Activated CD4-positive, alpha-beta T cell treated with anti-CD3 and anti-CD28 coated beads for 1 hour (primary cell): ENCODE measurements around the gene TMEM161A.
"Not testable (repeated sequence)": the region's sequence is repeated elsewhere in the genome, so short reads cannot be mapped to it uniquely, and the experiment has no call there.

Source experiments
- DNase-seq: peaks from one replicate; pipeline ENCODE4 v3.0.0-alpha.2; 2020

Gene TMEM161A

DNA sequence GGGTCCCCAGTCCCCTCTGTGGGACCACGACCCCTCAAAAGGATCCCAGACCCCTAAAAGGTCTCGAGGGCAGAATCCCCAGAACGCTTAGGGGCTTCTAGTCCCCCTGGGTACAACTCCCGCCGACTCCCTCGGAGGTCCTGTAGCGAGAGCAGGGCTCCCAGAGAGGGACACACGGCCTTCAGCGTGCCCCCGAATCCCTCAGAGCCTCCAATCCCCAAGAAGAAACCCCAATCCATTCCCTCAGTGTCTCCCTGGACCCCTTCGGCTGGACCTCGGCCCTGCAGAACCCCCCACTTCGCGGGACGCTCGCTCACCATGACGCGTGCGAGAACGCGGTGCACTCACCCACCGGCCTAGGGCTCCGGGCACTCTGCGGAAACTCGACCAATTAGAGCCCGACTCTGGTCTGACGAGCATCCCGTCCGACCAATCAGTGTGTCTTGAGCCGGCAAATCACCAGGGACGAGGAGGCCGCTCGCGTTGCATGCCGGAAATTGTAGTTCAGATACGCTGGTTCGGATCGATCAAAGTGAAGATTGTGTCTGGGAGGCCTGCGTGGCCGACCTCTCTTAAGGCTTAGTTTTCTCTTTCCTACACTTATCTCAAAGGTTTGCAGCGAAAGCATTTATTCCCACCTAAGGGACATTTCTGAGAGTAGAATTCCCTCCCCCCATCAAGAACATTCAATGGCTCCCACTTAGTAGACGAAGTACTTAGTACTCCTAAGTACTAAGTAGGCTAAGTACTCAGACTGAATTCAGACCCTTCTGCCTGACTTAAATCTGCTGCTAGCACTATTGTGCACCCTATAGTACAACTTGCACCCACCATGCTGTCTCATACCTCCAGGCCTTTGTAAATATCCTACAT is at the start of gene TMEM161A:
Gene TMEM161A (minus strand): TSS at position 370 of the 873 bp plus-strand sequence. CDS start 50 bp downstream, at position 320.
- peak; percentile 92 for DNase-seq

DNA sequence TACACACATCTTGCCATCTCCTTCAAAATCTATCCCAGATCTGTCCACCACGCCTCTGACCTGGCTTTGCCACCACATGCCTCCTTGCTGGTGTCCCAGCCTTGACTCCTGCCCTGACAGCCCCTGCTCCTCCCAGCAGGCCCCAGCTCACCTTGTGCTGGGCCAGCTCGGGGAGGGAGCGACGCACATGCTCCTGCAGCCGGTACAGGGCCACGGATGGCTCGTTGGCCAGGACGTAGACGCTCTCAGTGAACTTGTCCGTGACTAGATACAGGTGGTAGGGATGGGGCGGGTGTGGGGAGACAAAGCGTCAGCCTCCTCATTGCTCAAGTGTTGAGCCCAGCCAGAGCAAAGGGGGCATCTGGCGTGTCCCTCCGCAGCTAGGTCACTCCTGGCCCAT is 48.5 kb upstream of the TMEM161A start:
- DNase-seq: no peak

DNA sequence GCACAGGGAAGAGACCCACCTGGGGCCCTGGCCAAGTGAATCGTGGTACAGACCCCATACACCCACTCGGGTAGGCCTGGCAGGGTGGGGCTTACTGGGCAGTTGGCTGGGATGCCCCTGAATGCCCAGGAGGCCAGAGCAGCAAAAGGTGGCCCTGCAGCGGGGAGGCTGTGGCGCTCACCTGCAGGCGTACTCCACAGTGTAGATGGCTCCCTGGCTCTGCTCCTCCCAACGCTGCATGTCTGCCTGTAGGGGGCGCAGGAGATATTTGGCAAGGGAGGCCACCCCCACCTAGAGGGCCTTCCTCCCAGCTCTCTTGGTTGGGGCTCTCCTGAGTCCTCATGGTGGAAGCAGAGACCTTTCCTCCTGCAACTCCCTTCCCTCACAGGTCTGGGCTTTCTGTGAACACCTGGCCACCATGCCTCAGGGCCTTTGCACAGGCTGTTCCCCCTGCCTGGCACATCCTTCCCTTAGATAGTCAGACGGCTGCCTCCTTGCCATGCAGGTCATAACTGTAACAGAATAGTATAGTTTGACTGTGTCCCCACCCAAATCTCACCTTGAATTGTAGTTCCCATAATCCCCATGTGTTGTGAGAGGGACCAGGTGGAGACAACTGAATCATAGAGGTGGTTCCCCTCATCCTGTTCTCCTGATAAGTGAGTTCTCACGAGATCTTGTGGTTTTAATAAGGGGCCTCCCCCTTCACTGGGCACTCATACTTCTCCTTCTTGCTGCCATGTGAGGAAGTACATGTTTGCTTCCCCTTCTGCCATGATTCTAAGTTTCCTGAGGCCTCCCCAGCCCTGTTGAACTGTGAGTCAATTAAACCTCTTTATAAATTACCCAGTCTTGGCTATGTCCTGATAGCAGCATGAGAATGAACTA is 47.8 kb upstream of the TMEM161A start:
- peak; percentile 38 for DNase-seq

DNA sequence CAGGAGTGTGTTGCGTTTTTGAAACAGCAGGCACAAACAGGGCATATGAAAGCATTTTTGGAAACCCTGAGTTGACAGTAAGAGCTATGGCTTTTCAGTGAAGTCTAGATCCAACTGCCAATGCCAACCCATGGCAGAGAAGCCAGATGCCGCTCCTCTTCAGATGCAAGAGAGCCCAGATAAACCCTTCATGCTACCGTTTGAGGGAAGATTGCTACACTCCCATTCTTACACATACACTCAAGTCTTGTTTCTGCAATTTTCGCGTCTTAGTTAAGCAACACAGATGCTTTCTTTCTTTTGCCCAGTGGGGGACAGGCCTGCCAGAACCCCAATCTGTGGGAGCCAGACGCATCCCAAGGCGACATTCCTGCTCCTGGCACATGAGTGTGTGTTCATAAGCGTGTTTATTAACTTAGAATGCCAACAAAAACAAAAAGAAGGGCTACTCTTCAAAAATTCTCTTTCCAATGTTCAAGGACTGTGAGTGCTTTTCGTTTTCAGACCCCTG is 43.3 kb upstream of the TMEM161A start:
- DNase-seq: no peak

DNA sequence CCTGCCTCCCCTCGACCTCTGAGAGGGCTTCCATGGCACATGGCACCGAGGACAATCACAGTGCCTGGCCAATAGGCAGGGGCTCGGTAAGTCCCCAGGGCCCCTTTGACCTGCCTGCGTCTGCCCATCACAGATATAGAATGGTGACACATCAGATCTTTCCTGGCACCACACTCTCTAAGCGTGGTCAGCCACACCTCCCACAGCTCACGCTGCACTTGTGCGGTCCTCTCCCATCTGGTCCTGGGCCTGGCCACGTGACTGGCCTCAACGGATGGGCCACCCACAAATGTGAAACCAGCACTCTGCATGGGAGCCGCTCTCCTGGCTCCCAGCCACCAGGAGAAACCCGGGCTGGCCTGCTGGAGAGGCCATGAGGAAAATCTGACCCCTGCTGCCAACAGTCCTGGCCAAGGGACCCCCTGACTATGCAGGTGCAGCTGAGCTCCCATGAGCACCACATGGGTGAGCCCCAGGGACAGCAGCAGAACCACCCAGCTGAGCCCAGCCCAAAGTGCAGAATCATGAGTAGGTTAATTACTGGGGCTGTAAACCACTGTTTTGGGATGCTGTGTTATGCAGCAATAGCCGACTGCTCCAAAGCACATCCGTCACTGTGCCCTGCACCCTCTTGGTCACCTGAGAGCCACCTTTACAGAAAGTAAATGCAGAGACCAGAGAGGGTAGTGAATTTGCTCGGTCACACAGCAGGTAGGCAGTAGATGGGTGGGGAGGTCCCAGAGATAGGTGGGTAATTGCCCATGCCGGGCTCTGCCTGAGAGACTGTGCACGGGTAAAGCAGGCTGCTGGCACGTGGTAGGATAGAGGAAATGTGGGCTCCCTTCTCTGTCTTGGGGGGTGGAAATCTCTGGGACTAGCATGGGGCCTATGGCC is 41.5 kb upstream of the TMEM161A start:
- DNase-seq: no peak

DNA sequence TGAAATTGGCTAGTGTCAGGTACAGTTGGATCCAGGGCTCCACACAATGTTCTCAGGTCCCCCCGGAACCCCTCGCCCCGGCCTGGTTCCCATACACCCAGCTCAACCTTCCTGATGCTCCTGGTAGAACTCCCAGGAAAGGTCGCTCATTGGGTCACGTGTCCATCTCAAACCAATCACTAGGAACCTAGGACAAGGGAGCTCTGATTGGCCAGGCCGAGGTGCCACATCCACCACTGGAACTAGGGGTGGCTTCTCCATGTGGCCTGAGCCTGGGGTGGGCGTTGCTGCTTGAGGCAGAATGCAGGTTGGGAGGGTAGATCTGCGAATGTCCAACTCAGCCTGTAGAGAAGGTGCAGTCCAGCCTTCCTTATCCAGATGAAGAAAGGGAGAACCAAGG is 38.7 kb upstream of the TMEM161A start:
- no peak for DNase-seq

DNA sequence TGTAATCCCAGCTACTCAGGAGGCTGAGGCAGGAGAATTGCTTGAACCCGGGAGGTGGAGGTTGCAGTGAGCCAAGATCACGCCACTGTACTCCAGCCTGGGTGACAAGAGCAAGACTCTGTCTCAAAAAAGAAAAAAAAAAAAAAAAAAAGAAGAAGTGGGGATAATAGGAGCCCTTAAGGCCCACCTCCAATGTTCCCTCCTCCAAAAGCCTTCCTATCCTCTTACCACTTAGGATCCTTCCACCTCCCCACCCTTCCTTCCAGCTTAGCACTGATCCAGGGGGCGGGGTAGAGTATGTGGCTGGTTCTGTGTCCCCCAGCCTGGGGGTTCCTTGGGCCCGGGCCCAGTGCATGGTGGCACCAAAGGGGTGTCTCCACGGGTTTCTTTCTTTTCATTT is 35.0 kb upstream of the TMEM161A start:
- not testable (repeated sequence) for DNase-seq

DNA sequence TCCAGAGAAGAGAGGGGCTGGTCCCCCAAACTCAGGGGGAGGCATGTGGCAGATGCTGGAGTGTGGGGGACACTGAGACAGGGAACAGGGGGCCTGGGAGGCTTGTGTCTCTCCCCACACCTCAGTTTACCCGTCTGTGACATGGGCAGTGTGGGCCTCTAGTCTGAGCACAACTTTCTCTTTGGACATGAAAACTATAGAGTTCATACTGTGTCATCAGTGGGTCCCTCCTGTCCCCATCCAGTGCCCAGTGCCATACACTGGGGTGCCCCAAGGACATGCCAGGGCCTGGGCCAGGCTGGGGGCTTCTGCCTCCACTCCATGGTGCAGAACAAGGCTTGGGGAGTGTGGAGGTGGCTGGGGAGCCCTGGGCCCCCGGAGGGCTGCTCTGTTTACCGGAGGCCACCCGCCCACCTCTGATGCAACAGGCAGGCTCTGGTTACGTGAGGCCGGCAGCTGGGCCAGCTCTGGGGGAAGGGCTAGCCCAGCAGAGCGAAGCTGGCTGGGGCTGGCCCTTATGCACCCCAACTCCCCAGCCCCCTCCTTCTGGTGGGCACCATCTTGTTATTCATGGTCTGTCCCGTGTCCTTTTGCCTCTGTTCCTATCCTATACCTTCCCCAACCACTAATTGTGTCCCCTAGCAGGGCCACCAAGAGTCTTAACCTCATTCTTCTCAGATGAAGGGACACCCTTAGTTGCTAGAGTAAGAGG is 33.7 kb upstream of the TMEM161A start:
- DNase-seq: no peak

DNA sequence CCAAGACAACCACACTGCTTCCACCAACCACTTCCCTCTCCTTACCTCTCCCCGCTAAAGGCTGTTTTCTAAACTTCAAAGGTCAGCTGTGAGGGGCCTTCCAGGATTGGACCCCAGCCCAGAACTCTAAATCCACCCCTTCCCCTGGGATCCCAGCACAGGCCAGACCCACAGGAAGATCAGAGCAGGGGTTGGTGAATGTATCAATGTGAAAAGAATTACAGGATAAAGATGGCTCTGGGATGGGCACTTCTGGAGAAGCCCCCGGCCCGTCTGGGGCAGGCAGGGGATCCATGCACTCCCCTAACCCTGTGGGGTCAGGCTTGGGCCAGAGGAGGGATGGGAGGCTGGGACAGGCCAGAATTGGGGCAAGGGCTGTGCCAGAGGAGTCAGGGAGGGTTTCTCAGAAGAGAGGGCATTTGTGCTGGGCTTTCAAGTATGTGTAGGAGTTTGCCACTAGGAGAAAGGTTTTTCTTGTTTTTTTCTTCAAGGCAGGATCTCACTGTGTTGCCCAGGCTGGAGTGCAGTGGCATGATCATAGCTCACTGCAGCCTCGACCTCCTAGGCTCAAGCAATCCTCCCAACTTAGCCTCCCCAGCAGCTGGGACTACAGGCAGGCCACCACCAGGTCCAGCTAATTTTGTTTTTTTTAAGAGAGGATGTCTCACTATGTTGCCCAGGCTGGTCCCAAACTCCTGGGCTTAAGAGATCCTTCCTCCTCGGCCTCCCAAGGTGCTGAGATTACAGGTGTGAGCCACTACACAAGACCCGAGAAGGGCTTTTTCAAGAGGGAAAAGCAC is 32.8 kb upstream of the TMEM161A start:
- DNase-seq: no peak

DNA sequence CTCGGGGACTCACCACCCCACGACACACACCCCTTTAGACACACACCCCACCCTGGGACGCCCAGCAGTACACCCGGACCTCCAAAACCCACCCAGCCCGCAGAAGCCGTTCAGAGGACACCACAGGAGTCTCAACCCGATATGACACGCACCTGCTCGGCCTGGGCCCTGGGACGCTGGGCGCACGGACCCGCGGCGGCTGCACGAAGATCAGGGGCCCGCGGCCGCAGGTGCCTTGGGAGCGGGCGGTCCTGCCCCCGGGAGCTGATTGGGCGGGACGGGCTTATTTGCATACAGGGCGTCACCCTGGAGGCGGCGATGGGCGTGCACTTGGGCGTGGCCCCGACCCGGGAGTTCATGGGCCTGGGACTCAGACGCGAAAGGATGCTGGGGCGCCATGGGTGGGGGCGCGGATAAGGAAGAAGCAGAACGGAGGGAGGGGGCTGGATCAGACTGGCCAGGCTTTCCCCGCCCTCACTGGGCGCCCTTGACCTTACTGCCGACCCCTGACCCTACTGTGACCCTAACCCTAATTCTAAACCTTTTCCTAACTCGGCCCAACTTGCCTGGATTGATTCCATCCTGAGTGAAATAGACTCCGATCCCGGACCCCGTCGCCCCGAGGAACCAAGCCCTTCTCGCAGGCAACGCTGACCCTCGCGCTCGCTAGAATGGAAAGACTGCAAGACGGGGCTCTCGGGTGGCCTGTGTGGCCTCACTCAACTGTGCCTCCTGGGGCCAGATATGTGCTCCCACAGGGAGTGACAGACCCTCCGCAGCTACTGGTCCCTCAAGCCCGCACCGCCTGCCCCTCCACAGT is 32.0 kb upstream of the TMEM161A start, which contains the start of gene MEF2B:
Gene MEF2B (minus strand): TSS at position 211 of the 820 bp plus-strand sequence. CDS start 19,528 bp downstream, outside the sequence.
- peak; percentile 66 for DNase-seq

DNA sequence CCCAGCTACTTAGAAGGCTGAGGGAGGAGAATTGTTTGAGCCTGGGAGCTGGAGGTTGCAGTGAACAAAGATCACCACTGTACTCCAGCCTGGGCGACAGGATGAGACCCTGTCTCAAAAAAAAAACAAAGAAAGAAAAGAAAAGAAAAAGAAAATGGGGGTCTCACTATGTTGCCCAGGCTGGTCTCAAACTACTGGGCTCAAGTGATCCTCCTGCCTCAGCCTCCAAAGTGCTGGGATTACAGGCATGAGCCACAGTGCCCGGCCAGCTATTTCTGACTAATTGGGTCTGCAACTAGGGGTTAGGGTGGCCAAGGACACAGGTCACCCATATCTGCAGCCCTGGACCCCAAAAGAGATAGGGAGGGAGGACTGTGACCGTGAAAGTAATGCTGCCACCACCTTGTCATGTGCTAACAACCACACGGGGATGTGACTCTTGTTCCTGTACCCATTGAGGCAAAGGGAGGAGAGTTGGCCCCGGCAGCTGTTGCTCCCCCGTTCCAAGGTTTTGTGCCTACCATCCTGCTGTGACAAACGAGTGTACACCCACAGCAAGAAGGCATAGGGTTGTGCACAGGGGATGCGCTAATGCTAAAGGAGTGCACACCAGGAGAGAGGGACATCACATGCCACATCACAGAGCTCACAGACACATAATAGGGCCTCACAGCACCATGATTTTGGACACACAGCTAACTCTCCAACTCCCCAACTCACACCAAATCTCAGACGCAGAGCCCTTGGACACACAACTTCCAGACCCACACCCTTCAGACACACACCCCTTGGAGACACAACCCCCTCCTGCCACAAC is 31.2 kb upstream of the TMEM161A start:
- DNase-seq: no peak

DNA sequence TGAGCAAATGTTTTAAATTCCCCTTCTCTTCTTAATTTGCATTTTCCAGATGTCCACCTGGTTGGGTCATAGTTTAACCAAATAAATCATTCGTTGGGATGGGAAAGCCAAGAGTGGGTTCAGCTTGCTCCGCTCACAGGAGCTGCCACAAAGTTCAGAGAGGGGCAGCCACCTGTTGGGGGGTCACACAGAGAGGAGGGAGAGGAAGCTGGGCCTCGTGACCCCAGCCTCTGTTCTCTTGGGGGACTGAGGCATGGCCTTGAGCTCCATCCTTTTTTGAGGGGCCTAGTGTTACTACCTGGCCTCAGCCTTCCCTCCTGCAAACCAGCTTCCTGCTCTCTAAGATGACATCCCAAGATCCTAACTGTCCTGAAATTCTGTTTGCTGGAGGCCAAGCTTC is 29.3 kb upstream of the TMEM161A start:
- DNase-seq: no peak

DNA sequence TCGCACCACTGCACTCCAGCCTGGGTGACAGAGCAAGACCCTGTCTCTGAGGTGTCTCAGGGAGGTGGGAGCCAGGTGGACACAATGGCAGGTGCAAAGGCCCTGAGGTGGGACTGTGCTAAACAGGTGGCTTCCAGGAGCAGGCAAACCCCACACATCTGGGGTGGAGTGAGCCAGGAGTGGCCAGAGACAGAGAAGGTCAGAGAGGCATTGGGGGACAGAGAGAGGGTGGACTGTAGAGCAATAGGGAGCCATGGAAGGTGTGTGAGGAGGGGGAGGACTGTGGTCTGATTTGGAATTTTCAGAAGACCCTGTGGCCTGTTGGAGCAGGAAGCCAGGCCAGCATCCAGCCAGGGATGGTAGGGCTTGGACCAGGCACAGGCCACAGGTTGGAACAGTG is 27.1 kb upstream of the TMEM161A start:
- no peak for DNase-seq

DNA sequence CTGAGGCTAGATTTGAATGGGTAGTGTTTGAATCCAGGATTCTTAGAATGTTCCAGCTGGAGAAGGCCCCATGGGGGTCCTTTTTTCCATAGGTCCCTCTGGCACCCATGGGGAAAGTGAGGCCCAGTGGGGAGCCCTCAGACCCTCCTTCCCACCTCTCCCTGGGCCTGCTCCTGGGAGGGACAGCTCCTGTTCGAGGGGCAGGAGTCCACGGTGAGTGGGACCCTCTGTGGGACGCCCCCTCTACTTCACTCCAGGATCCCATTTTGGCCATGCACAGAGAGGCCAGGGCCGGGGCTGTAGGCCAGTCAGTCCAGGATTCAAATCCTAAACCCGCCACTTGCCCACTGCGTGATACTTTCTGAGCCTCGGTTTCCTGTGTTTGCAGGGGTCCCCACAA is 24.2 kb upstream of the TMEM161A start:
- no peak for DNase-seq

DNA sequence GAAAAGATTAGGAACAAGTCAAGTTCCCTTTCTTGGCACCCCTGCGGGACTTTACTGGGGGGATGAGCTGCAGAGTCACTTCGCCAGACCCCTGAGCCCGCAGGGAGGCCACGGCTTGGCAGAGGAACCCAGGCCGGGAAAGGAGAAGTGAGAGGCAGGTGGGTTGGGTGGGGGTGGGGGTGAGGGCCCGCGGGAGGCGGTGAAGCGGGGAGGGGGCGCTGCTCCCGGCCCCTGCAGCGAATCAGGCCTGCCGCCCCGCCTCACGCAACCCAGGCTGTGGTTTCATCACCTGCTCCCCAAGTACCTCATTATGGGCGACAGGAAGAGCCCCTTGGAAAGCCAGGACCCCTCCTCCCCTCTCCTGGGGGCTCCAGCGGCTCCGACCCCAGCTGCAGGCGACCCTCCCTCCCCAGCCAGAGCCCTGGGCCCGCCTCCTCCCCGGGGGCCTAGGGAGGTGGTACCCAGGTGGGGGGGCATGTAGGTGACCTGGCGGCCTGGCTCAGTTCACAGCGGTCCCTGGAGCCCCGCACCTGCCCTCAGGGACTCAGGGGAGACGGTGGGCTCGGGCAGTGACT is 22.3 kb upstream of the TMEM161A start:
- no peak for DNase-seq

DNA sequence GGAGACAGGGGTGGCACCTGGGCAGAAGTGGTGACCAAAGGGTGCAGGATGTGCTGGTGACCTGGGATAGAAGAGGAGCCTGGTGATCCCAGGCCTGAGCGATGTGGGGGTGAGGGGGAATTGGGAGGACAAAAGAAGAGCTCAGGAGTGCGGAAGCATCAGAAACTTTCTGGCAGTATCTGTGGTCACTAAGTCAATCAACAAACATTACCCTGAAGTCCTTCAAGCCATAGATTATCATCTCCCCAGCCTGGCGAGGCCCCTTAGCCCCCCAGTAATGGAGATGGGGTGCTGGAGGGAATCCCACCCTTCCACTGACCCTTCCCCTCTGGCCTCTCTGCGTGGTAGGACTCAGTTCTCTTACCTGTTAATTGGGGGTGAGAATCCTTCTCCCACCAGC is 21.3 kb upstream of the TMEM161A start:
- DNase-seq: no peak

DNA sequence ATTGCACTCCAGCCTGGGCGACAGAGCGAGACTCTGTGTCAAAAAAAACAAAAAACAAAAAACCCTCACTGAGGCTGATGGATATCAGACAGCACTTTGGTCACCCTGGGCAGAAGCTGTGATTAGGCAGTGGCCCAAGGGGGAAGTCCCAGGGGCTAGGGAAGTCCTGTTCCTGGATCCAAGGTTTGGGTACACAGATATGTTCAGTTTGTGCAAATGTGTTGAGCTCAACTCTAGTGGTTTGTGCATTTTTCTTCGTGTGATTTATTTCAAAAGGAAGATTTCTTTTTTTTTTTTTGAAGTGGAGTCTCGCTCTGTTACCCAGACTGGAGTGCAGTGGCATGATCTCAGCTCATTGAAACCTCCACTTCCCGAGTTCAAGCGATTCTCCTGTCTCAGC is 19.5 kb upstream of the TMEM161A start:
- no peak for DNase-seq

DNA sequence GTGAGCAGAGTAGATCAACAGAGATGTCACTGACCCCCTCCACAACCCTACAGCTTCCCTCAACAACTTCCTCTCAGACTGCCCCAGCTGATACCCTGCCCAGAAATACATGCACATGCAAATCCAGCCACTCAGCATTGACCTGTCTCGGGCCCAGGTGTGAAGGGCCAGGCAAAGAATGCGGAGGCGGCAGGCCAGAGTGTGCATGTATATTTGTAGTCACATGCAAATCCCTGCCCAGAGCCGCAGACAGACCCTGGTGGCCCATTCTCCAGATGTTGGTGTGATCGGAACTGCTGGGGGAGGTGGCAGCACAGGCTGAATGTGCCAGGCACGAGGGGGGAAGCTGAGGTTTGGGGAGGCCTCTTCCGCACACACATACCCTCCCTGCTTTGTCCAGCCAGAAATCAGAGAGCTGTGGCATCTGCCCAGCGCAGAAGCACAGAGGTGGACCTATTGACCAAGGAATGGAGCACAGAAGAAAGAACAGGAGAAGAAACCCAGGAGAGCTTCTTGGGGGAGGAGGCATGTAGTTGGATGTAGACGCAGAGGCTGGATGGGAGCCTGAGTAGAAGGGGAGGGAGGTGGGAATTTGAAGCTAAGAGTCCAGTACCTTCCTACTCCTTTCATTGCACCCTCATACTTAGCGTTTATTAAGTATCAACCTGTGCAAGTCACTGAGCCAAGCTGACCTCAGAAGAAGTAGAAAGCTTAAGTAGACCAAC is 17.4 kb upstream of the TMEM161A start:
- no peak for DNase-seq
